Fibroblast of lung (primary cell): ENCODE data around the gene VENTX. TPM values are rescaled to one million over a fixed set of nuclear protein-coding genes. Genes with fewer than 3 reads are reported as not detected.

Experiments used
- DNase-seq, 2 donors: peaks; one replicate each; pipeline versions ENCODE4 v3.0.0 to v3.0.0-alpha.2; 2010; ENCODE audit warnings: low read depth in 2 of 2
- H2AFZ ChIP-seq: 2 replicates; pipeline ENCODE4 v1.5.1; 2012; ENCODE audit warnings: low read length, control low read depth, inconsistent platforms
- H3K27ac ChIP-seq: 2 replicates; pipeline ENCODE4 v1.5.1; 2011; ENCODE audit warnings: low read length, control low read depth; ENCODE audit not compliant: insufficient read depth
- H3K27me3 ChIP-seq: 2 replicates; pipeline ENCODE4 v1.5.1; 2011; ENCODE audit warnings: mild to moderate bottlenecking, low read length; ENCODE audit not compliant: control insufficient read depth, insufficient read depth
- H3K36me3 ChIP-seq: 2 replicates; pipeline ENCODE4 v1.5.1; 2011; ENCODE audit warnings: low read length; ENCODE audit not compliant: control insufficient read depth, insufficient read depth
- H3K4me1 ChIP-seq: 2 replicates; pipeline ENCODE4 v1.5.1; 2011; ENCODE audit warnings: low read length; ENCODE audit not compliant: control insufficient read depth, insufficient read depth; ENCODE audit errors: extremely low read depth
- H3K4me2 ChIP-seq: 2 replicates; pipeline ENCODE4 v1.5.1; 2011; ENCODE audit warnings: low read length, control low read depth; ENCODE audit not compliant: insufficient read depth; ENCODE audit errors: extremely low read depth
- H3K4me3 ChIP-seq, 4 experiments: fragments of 200-600 bp in 1 of 4; sonication (generic) in 1 of 4; replicated peaks in 1 of 4; 2 replicates each; pipeline ENCODE4 v1.5.1; 2011 to 2016; ENCODE audit warnings: low read length in 4 of 4, low read depth in 3 of 4, mild to moderate bottlenecking in 3 of 4, control low read depth in 2 of 4, inconsistent platforms in 1 of 4, mixed read lengths in 1 of 4; ENCODE audit not compliant: insufficient read depth in 1 of 4; ENCODE audit errors: control extremely low read depth in 1 of 4
- H3K79me2 ChIP-seq: 2 replicates; pipeline ENCODE4 v1.5.1; 2012; ENCODE audit warnings: mild to moderate bottlenecking, low read length, inconsistent platforms; ENCODE audit not compliant: control insufficient read depth, insufficient read depth
- H3K9ac ChIP-seq: 2 replicates; pipeline ENCODE4 v1.5.1; 2011; ENCODE audit warnings: mild to moderate bottlenecking, low read length, control low read depth; ENCODE audit not compliant: insufficient read depth
- H3K9me3 ChIP-seq: 2 replicates; pipeline ENCODE4 v1.5.1; 2012; ENCODE audit warnings: low read depth, low read length; ENCODE audit not compliant: control insufficient read depth, insufficient read depth
- H4K20me1 ChIP-seq: 2 replicates; pipeline ENCODE4 v1.5.1; 2011; ENCODE audit warnings: low read length; ENCODE audit not compliant: control insufficient read depth, insufficient read depth; ENCODE audit errors: extremely low read depth
- EZH2 ChIP-seq: IDR thresholded peaks from 2 replicates; pipeline ENCODE4 v1.5.1; 2012; ENCODE audit warnings: low read length, control low read depth, mild to moderate bottlenecking; ENCODE audit errors: missing control alignments
- polyA plus RNA-seq, 2 donors: library from polyadenylated mRNA; depleted of rRNA in 1 of 2; stranded (reverse) in 1 of 2; unstranded in 1 of 2; fragments of >200 nt; gene quantifications; 2 replicates each; pipeline ENCODE4 v1.2.1, GENCODE V29; 2011 to 2012; ENCODE audit warnings: missing spikeins in 1 of 2
- total RNA-seq: library from RNA; depleted of rRNA; stranded (reverse); fragments of >200 nt; gene quantifications from 2 replicates; pipeline ENCODE4 v1.2.1, GENCODE V29; 2014
- TF ChIP-seq, protein P1 (sequence below), 2 donors: IDR thresholded peaks in 1 of 2; conservative IDR thresholded peaks in 1 of 2; 1 replicate in 1 of 2; 2 replicates in 1 of 2; pipeline ENCODE4 v1.5.1; 2011 to 2012; ENCODE audit warnings: low read length in 2 of 2, control low read depth in 1 of 2, inconsistent platforms in 1 of 2, low read depth in 1 of 2, mild to moderate bottlenecking in 1 of 2

The VENTX gene
- total and polyA plus RNA-seq, 2 donors (not counting 1 experiment from before 2014, with no cell fraction given): not detected

DNA sequence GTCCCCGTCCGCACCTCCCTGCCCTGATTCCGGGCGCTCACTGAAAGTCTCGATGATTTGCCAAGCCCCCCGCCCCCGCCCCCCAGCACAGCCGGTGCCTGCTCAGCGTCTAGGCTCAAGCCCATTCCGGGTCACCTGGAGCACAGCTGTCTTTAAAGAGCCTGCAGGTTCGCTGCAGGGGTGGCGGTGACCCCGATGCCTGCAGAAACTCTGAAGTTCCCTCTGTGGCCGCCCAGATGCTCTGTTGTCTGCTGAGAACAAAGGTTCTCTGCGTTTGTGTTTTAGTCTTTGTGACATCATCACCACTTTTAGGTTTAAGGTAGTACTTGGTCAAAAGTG is 780 bp downstream of the VENTX start:
- Histone ChIP-seq H3K27me3 (peaks cover 43% of the 10 kb centered on the region), H3K4me1 (no peaks in the 10 kb centered on the region), H3K4me2 (no peak overlapping the region), H2AFZ (no peak overlapping the region), H3K27ac (no peak overlapping the region), H3K36me3 (no peaks in the 10 kb centered on the region), H3K4me3 (no peak overlapping the region), H3K79me2 (no peaks in the 10 kb centered on the region), H4K20me1 (no peaks in the 10 kb centered on the region), H3K9me3 (no peaks in the 10 kb centered on the region), H3K9ac (no peak overlapping the region)
- TF ChIP-seq, protein P1, sequence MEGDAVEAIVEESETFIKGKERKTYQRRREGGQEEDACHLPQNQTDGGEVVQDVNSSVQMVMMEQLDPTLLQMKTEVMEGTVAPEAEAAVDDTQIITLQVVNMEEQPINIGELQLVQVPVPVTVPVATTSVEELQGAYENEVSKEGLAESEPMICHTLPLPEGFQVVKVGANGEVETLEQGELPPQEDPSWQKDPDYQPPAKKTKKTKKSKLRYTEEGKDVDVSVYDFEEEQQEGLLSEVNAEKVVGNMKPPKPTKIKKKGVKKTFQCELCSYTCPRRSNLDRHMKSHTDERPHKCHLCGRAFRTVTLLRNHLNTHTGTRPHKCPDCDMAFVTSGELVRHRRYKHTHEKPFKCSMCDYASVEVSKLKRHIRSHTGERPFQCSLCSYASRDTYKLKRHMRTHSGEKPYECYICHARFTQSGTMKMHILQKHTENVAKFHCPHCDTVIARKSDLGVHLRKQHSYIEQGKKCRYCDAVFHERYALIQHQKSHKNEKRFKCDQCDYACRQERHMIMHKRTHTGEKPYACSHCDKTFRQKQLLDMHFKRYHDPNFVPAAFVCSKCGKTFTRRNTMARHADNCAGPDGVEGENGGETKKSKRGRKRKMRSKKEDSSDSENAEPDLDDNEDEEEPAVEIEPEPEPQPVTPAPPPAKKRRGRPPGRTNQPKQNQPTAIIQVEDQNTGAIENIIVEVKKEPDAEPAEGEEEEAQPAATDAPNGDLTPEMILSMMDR (conservative IDR thresholded peaks at IDR 0.05 in 1 of 2, IDR thresholded peaks at IDR 0.05 in 1 of 2; ENCODE audit: low read depth in 1 of 2, low read length in 2 of 2): no peak
- peak; percentile 35 for TF ChIP-seq EZH2
- no peak for DNase-seq

DNA sequence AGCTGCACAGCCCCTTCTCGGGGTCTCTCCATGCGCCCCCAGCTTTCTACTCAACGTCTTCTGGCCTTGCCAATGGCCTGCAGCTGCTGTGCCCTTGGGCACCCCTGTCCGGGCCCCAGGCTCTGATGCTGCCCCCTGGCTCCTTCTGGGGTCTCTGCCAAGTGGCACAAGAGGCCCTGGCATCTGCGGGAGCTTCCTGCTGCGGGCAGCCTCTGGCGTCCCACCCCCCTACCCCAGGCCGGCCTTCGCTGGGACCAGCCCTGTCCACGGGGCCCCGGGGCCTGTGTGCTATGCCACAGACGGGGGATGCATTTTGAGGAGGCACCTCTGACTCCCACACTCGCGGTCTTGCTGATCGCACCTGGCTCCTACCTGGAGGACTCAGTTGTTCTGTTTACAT is 2.3 kb downstream of the VENTX start:
- H3K9me3 ChIP-seq: no peaks in the 10 kb centered on the region
- H2AFZ ChIP-seq: no peak overlapping the region
- no peaks in the 10 kb centered on the region for H3K36me3 ChIP-seq
- TF ChIP-seq EZH2: no peak
- TF ChIP-seq, protein P1 (conservative IDR thresholded peaks at IDR 0.05 in 1 of 2, IDR thresholded peaks at IDR 0.05 in 1 of 2; ENCODE audit: low read depth in 1 of 2, low read length in 2 of 2): no peak
- H3K4me1 ChIP-seq: no peaks in the 10 kb centered on the region
- no peak overlapping the region for H3K4me3 ChIP-seq
- no peak overlapping the region for H3K9ac ChIP-seq
- H3K27me3 ChIP-seq: peaks cover 37% of the 10 kb centered on the region
- H3K27ac ChIP-seq: no peak overlapping the region
- H4K20me1 ChIP-seq: no peaks in the 10 kb centered on the region
- no peaks in the 10 kb centered on the region for H3K79me2 ChIP-seq
- no peak overlapping the region for H3K4me2 ChIP-seq
- DNase-seq: no peak

DNA sequence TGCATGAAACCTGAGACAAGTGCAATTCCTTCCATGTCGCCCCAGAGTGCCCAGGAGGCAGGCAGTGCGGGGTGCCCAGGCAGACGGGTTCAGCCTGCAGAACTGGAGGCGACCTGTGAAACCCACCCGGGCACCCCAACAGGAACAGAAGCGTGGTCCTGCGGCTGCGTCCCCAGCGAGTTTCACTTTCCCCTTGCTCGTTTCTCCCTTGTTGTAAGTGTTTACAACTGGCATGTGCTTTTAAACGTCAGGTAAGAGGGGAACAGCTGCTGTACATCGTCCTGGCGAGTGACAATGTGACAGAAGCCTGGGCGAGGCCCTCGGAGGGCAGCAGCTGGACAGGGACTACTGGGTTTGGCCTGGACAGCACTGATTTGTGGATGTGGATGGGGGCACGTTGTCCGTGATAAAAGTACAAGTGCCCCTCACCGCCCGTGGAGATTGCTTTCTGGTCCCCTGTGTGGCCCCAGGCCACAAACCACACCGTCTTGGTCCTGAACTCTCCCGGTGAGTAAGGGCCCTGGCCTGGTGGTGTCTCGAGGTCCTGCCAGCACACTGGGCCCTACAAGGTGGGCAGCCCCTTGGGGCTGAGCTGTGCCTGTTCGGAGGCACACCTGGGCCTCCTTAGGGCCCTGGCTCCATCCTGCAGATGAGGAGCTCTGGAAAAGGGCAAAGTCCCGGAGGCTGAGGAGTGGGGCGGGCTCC is 4.0 kb downstream of the VENTX start:
- no peaks in the 10 kb centered on the region for H3K4me1 ChIP-seq
- no peaks in the 10 kb centered on the region for H3K79me2 ChIP-seq
- no peak overlapping the region for H3K27ac ChIP-seq
- no peaks in the 10 kb centered on the region for H3K9me3 ChIP-seq
- TF ChIP-seq EZH2: no peak
- TF ChIP-seq, protein P1 (conservative IDR thresholded peaks at IDR 0.05 in 1 of 2, IDR thresholded peaks at IDR 0.05 in 1 of 2; ENCODE audit: low read depth in 1 of 2, low read length in 2 of 2): no peak
- no peak overlapping the region for H2AFZ ChIP-seq
- no peak overlapping the region for H3K4me3 ChIP-seq
- no peak overlapping the region for H3K9ac ChIP-seq
- no peaks in the 10 kb centered on the region for H3K36me3 ChIP-seq
- DNase-seq: no peak
- H3K27me3 ChIP-seq: peaks cover 29% of the 10 kb centered on the region
- no peaks in the 10 kb centered on the region for H4K20me1 ChIP-seq
- H3K4me2 ChIP-seq: no peak overlapping the region
